NCI-H82 (cell line): ENCODE data around the gene HLF.

Source experiments
- DNase-seq: peaks from one replicate; lab custom pipeline; 2025; lab: John Stamatoyannopoulos, UW

The HLF gene

GRCh38 chr17:55308613-55309391, 44.0 kb downstream of the HLF start:
- DNase-seq = peak; percentile 8

GRCh38 chr17:55311767-55312375, 47.1 kb downstream of the HLF start:
- DNase-seq = no peak

- no peak for DNase-seq
These were observed 48.1 kb downstream of the HLF start for GRCh38 chr17:55312852-55313251.

DNA sequence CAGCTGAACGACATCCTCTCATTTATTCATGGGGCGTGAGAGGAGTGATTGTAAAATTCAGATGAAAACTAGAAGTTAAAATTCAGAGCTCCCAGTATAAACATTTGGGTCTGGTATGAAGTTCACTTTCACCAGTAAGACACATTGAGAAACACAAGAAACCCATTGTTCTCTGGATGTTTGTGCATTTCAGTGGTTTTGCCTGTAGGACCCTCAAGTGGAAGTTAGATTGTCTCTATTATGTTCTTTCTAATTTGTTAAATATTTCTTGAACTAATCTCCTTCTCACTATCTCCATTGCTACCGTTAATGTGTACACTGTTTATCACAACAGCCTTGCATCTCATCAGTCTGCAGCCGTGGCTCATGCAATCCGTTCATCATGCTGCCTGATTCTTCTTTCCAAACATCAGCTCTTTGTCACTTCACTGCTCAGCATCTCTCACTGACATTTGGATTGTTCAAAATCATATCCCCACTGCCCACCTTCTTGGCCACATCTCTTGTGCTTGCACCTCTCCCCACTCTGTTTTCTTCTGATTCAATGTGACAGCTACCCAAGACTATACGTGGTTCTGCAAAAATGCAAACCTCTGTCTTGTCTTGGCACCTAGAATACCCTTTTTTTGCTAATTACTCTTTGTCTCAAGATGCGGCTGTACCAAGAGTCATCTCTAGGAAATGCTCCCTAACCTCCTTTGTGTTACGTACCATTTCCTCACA, 49.5 kb downstream of the HLF start:
- no peak for DNase-seq

DNA sequence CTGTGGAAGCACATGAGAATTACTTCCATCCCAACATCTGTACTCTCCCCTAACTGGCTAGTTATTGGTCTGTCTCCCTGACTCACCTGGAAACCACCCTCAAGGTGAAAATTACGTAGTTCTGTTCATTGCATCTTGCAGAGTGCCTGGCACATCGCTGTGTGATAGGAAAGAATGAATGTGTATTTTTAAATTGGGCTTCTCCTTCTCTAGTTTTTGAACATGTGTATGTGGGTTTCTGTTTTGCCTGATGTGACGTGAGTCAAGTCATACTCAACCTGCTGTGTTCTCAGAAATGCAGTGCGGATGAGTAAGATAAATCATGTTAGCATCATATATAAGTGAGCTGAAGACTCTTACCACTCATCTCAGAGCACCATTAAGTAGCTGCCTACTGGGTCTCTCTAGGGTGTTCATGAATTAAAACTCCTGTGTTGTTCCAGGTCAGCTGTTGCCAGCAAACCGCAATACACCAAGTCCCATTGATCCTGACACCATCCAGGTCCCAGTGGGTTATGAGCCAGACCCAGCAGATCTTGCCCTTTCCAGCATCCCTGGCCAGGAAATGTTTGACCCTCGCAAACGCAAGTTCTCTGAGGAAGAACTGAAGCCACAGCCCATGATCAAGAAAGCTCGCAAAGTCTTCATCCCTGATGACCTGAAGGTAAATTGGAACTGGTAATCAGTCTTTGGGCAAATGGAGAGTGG, 50.2 kb downstream of the HLF start:
- DNase-seq = no peak

DNA sequence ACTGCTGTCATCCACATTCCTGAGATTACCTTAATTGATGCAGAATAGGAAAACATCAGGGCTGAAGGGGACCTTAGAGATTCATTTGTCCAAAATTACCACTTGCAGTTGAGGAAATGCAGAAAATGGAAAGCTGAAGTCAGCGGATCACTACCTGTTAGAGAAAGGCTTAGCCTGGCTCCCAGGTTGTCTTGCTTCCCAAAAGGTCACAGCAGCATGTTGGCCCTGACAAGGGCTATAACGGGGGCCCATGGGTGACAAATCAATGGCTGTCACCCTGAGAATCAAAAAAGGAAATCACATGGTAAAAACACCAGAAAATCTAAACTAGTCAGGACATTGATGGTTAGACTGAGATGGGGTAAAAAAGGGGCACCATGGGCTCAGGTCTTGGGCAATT, 51.7 kb downstream of the HLF start:
- DNase-seq = no peak

- no peak for DNase-seq
These were observed 52.5 kb downstream of the HLF start for GRCh38 chr17:55317284-55317683.

DNA sequence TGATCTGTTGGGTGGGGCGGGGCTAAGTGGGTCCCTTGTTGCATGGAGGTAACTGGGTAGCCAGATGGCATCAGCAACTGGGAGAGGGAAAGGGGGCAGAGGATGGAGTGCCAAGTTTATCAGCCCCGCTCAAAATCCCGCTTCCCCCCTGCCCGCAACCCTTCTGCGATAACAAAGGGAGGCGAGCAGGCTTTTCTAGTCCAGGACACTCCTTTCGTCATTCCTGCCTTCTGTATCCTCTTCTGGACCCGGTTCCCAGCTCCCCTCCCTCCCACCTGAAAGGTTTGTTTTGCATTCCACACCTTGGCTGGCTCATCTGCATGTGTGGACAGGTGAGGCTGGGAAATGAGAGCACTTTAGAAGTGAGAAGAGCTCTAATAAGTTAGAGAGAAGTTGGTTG, 53.3 kb downstream of the HLF start:
- no peak for DNase-seq

GRCh38 chr17:55318715-55319487, 54.1 kb downstream of the HLF start:
- DNase-seq = no peak

DNA sequence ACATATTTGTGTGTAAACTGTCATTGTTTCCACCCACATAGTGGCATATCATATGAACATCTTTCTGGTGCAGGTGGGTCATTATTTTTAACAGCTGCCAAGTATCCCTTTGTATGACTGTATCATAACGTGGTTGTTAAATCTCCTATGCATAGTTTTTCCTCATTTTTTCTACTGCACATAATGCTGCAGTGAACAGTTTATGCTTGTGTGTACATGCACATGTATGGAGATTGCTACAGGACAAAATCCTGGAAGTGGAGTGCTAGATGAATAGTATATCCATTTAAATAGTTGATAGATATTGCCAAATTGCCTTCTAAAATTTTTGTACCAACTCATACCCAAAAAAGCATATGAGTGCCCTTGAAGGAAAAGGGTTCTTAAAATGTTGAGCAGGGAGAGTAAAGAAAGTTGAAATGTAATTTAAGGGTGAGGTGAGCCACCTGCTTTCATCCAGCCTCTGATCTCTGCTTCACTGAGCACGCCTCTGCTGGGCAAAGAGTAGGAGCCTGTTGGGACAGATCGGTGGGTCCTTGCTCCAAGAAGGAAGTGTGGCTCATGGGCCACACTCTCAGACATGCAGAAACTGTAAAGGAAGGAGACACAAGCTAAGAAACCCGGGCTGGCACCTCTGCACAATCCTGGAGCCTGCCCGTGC, 55.3 kb downstream of the HLF start:
- DNase-seq = no peak

DNA sequence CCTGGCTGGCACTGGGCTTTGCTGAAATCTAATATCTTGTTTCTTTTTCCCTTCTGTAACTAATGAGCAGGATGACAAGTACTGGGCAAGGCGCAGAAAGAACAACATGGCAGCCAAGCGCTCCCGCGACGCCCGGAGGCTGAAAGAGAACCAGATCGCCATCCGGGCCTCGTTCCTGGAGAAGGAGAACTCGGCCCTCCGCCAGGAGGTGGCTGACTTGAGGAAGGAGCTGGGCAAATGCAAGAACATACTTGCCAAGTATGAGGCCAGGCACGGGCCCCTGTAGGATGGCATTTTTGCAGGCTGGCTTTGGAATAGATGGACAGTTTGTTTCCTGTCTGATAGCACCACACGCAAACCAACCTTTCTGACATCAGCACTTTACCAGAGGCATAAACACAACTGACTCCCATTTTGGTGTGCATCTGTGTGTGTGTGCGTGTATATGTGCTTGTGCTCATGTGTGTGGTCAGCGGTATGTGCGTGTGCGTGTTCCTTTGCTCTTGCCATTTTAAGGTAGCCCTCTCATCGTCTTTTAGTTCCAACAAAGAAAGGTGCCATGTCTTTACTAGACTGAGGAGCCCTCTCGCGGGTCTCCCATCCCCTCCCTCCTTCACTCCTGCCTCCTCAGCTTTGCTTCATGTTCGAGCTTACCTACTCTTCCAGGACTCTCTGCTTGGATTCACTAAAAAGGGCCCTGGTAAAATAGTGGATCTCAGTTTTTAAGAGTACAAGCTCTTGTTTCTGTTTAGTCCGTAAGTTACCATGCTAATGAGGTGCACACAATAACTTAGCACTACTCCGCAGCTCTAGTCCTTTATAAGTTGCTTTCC, 56.0 kb downstream of the HLF start:
- peak; percentile 34 for DNase-seq

DNA sequence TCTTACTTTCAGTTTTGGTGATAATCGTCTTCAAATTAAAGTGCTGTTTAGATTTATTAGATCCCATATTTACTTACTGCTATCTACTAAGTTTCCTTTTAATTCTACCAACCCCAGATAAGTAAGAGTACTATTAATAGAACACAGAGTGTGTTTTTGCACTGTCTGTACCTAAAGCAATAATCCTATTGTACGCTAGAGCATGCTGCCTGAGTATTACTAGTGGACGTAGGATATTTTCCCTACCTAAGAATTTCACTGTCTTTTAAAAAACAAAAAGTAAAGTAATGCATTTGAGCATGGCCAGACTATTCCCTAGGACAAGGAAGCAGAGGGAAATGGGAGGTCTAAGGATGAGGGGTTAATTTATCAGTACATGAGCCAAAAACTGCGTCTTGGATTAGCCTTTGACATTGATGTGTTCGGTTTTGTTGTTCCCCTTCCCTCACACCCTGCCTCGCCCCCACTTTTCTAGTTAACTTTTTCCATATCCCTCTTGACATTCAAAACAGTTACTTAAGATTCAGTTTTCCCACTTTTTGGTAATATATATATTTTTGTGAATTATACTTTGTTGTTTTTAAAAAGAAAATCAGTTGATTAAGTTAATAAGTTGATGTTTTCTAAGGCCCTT, 56.8 kb downstream of the HLF start:
- peak; percentile 68 for DNase-seq

DNA sequence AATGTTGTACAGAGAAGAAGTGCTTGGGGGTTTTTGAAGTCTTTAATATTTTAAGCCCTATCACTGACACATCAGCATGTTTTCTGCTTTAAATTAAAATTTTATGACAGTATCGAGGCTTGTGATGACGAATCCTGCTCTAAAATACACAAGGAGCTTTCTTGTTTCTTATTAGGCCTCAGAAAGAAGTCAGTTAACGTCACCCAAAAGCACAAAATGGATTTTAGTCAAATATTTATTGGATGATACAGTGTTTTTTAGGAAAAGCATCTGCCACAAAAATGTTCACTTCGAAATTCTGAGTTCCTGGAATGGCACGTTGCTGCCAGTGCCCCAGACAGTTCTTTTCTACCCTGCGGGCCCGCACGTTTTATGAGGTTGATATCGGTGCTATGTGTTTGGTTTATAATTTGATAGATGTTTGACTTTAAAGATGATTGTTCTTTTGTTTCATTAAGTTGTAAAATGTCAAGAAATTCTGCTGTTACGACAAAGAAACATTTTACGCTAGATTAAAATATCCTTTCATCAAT, 57.8 kb downstream of the HLF start:
- DNase-seq = no peak

- no peak for DNase-seq
These were observed 58.9 kb downstream of the HLF start for GRCh38 chr17:55323518-55324295.

- peak; percentile 27 for DNase-seq
These were observed 59.7 kb downstream of the HLF start for GRCh38 chr17:55324296-55324978.

DNA sequence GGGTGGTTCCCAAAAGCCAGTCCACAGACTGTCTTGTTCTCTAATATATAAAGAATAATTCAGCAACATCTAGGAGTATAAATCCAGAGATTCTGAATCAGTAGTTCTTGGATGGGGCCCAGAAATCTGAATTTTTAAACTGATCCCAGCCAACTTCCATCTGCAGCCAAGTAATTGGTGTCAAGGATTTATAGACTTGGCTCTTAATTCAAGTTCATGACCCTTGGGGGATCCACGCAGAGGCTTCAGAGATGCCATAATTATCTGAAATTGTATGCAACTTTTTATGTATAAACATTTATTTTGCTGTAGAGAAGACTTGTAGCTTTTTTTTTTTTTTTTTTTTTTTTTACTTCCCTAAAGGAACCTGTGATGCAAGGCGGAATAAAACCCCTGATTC, 60.6 kb downstream of the HLF start:
- no peak for DNase-seq

DNA sequence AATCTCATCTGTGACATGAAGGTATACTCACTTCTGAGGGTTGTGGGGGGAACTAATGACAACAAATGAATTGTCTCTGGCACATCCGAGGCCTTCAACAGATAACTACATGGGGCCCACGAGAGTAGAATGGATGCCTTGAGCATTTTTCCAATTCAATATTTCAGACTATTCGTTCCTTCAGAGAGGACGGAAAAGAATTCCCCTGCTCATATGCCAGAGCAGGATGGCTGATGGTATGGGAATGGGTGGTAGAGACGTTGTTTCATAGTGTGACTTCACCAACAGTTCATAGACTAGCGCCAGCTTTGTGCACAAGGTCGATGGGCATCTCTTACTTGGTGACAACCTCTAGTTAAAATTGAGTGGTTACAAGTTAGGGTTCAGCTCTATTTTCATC, 61.3 kb downstream of the HLF start:
- no peak for DNase-seq
